Mammary epithelial cell (primary cell): ENCODE results near the gene CEP152.

ENCODE experiments used
- EZH2 ChIP-seq: IDR thresholded peaks from 2 replicates; pipeline ENCODE4 v1.6.1; 2012; ENCODE audit warnings: low read length, inconsistent platforms, borderline replicate concordance
- TF ChIP-seq, protein P1 (sequence below), 2 donors: IDR thresholded peaks in 1 of 2; conservative IDR thresholded peaks in 1 of 2; 2 replicates each; pipeline ENCODE4 v1.5.1; 2011 to 2012; ENCODE audit warnings: inconsistent platforms in 2 of 2, low read length in 2 of 2, mild to moderate bottlenecking in 2 of 2, control low read depth in 1 of 2, low read depth in 1 of 2; ENCODE audit not compliant: insufficient read depth in 1 of 2; ENCODE audit errors: extremely low read depth in 1 of 2

DNA sequence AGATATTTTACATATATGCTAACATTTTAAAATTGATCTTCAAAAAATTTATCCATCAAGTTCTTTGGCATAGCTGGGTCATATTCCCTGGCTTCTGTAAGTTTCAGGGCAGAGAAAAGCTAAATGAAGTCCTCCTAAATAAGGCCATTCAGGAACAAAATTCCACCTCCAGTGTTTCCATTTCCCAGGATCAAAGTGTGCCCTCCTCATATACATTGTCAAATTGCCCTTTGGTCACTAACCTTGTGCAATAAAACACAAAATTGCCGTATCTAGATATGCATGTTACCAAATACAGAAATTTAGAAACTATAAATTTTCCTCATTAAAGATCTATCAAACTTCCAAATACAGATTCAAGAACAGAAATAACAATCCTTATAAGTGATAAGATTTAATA is 10.6 kb downstream of the CEP152 start:
- TF ChIP-seq, protein P1, sequence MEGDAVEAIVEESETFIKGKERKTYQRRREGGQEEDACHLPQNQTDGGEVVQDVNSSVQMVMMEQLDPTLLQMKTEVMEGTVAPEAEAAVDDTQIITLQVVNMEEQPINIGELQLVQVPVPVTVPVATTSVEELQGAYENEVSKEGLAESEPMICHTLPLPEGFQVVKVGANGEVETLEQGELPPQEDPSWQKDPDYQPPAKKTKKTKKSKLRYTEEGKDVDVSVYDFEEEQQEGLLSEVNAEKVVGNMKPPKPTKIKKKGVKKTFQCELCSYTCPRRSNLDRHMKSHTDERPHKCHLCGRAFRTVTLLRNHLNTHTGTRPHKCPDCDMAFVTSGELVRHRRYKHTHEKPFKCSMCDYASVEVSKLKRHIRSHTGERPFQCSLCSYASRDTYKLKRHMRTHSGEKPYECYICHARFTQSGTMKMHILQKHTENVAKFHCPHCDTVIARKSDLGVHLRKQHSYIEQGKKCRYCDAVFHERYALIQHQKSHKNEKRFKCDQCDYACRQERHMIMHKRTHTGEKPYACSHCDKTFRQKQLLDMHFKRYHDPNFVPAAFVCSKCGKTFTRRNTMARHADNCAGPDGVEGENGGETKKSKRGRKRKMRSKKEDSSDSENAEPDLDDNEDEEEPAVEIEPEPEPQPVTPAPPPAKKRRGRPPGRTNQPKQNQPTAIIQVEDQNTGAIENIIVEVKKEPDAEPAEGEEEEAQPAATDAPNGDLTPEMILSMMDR (conservative IDR thresholded peaks at IDR 0.05 in 1 of 2, IDR thresholded peaks at IDR 0.05 in 1 of 2; ENCODE audit: extremely low read depth in 1 of 2, insufficient read depth in 1 of 2, low read depth in 1 of 2, low read length in 2 of 2): no peak
- TF ChIP-seq EZH2: no peak
